WTC11 (cell line): ENCODE results near the gene LRRC23. TPM values are rescaled to one million over a fixed set of nuclear protein-coding genes. Genes with fewer than 3 reads are reported as not detected.

Source experiments
- AR ChIP-seq: fragments of 250-450 bp; sonication (Bioruptor Pico); IDR thresholded peaks from 2 replicates; pipeline ENCODE4 v1.9.0; 2021; ENCODE audit warnings: mild to moderate bottlenecking
- ATF1 ChIP-seq: sonication (generic); formaldehyde crosslinking; IDR thresholded peaks from 2 replicates; pipeline ENCODE4 v1.8.1; 2023; ENCODE audit warnings: mild to moderate bottlenecking, moderate library complexity, missing genetic modification reagents
- ATF3 ChIP-seq: sonication (generic); formaldehyde crosslinking; conservative IDR thresholded peaks from 2 replicates; pipeline ENCODE4 v1.8.1; 2022; ENCODE audit warnings: mild to moderate bottlenecking, missing genetic modification reagents
- ATF6 ChIP-seq: sonication (generic); formaldehyde crosslinking; IDR thresholded peaks from 2 replicates; pipeline ENCODE4 v1.8.1; 2023; ENCODE audit warnings: mild to moderate bottlenecking, missing genetic modification reagents
- FOXP1 ChIP-seq: sonication (generic); formaldehyde crosslinking; IDR thresholded peaks from 2 replicates; pipeline ENCODE4 v1.8.0; 2022; ENCODE audit warnings: missing genetic modification reagents, mild to moderate bottlenecking, moderate library complexity, borderline replicate concordance
- GABPB1 ChIP-seq: sonication (generic); formaldehyde crosslinking; IDR thresholded peaks from 2 replicates; pipeline ENCODE4 v1.8.1; 2023; ENCODE audit warnings: mild to moderate bottlenecking, missing genetic modification reagents
- GRHL2 ChIP-seq: fragments of 250-450 bp; sonication (Bioruptor Pico); IDR thresholded peaks from 2 replicates; pipeline ENCODE4 v1.8.0; 2022; ENCODE audit warnings: mild to moderate bottlenecking, moderate library complexity; ENCODE audit not compliant: insufficient replicate concordance, severe bottlenecking
- MAX ChIP-seq: sonication (generic); formaldehyde crosslinking; IDR thresholded peaks from 2 replicates; pipeline ENCODE4 v1.8.0; 2022; ENCODE audit warnings: mild to moderate bottlenecking, missing genetic modification reagents
- NR1H2 ChIP-seq: sonication (generic); formaldehyde crosslinking; IDR thresholded peaks from 2 replicates; pipeline ENCODE4 v1.9.0; 2021; ENCODE audit warnings: mild to moderate bottlenecking, moderate library complexity, missing genetic modification reagents
- PRDM15 ChIP-seq: sonication (generic); formaldehyde crosslinking; IDR thresholded peaks from 2 replicates; pipeline ENCODE4 v1.8.0; 2022; ENCODE audit warnings: missing genetic modification reagents
- RORB ChIP-seq: fragments of 250-450 bp; sonication (Bioruptor Pico); IDR thresholded peaks from 2 replicates; pipeline ENCODE4 v1.9.0; 2021; ENCODE audit warnings: mild to moderate bottlenecking
- SMAD3 ChIP-seq: sonication (generic); formaldehyde crosslinking; IDR thresholded peaks from 2 replicates; pipeline ENCODE4 v1.8.0; 2022; ENCODE audit warnings: missing genetic modification reagents, mild to moderate bottlenecking, borderline replicate concordance
- SMAD4 ChIP-seq: sonication (generic); formaldehyde crosslinking; IDR thresholded peaks from 2 replicates; pipeline ENCODE4 v1.8.0; 2022; ENCODE audit warnings: mild to moderate bottlenecking, missing genetic modification reagents
- SP1 ChIP-seq: sonication (generic); formaldehyde crosslinking; conservative IDR thresholded peaks from 2 replicates; pipeline ENCODE4 v1.8.1; 2022; ENCODE audit warnings: missing genetic modification reagents
- TEAD1 ChIP-seq: sonication (generic); formaldehyde crosslinking; IDR thresholded peaks from 2 replicates; pipeline ENCODE4 v1.8.0; 2022; ENCODE audit warnings: mild to moderate bottlenecking, missing genetic modification reagents
- TP53 ChIP-seq: sonication (generic); formaldehyde crosslinking; IDR thresholded peaks from 2 replicates; pipeline ENCODE4 v1.8.1; 2023; ENCODE audit warnings: mild to moderate bottlenecking, missing genetic modification reagents
- ZNF219 ChIP-seq: sonication (generic); formaldehyde crosslinking; IDR thresholded peaks from 2 replicates; pipeline ENCODE4 v1.8.0; 2023; ENCODE audit warnings: missing genetic modification reagents, mild to moderate bottlenecking, borderline replicate concordance
- ZNF232 ChIP-seq: sonication (generic); formaldehyde crosslinking; IDR thresholded peaks from 2 replicates; pipeline ENCODE4 v1.8.0; 2022; ENCODE audit warnings: mild to moderate bottlenecking, missing genetic modification reagents
- ZNF671 ChIP-seq: fragments of 250-450 bp; sonication (Bioruptor Pico); IDR thresholded peaks from 2 replicates; pipeline ENCODE4 v1.8.0; 2021; ENCODE audit warnings: mild to moderate bottlenecking
- total RNA-seq: library from RNA; stranded (reverse); gene quantifications from 3 replicates; pipeline ENCODE4 v1.2.3, GENCODE V29; 2021
- TF ChIP-seq, protein P1 (sequence below): fragments of 250-450 bp; sonication (Bioruptor Pico); conservative IDR thresholded peaks from 2 replicates; pipeline ENCODE4 v1.9.0; 2021; ENCODE audit warnings: mild to moderate bottlenecking
- TF ChIP-seq, protein P2 (sequence below): sonication (generic); formaldehyde crosslinking; IDR thresholded peaks from 2 replicates; pipeline ENCODE4 v1.8.0; 2022; ENCODE audit warnings: mild to moderate bottlenecking, missing genetic modification reagents
- TF ChIP-seq, protein P3 (sequence below): fragments of 250-450 bp; sonication (Bioruptor Pico); IDR thresholded peaks from 2 replicates; pipeline ENCODE4 v1.9.0; 2021; ENCODE audit warnings: mild to moderate bottlenecking
- TF ChIP-seq, protein P4 (sequence below): sonication (generic); formaldehyde crosslinking; IDR thresholded peaks from 2 replicates; pipeline ENCODE4 v1.8.1; 2022; ENCODE audit warnings: low read depth, missing genetic modification reagents, borderline replicate concordance

Gene LRRC23
- total RNA-seq, 1 experiment from 2014 or later = 3.1 TPM

- peak; percentile 100 for TF ChIP-seq AR (CRISPR knock-in tag)
- TF ChIP-seq ZNF232 (CRISPR knock-in tag) = peak; percentile 70; the same call in 1 of the 2 replicates
- TF ChIP-seq ATF1 = no peak; the same call in 1 of the 2 replicates
- TF ChIP-seq MAX (CRISPR knock-in tag) = peak; percentile 77
- TF ChIP-seq GRHL2 (CRISPR knock-in tag) = no peak
- peak; percentile 88 for TF ChIP-seq SMAD3 (CRISPR knock-in tag)
- peak; percentile 99 for TF ChIP-seq ZNF671 (CRISPR knock-in tag)
- TF ChIP-seq, protein P1, sequence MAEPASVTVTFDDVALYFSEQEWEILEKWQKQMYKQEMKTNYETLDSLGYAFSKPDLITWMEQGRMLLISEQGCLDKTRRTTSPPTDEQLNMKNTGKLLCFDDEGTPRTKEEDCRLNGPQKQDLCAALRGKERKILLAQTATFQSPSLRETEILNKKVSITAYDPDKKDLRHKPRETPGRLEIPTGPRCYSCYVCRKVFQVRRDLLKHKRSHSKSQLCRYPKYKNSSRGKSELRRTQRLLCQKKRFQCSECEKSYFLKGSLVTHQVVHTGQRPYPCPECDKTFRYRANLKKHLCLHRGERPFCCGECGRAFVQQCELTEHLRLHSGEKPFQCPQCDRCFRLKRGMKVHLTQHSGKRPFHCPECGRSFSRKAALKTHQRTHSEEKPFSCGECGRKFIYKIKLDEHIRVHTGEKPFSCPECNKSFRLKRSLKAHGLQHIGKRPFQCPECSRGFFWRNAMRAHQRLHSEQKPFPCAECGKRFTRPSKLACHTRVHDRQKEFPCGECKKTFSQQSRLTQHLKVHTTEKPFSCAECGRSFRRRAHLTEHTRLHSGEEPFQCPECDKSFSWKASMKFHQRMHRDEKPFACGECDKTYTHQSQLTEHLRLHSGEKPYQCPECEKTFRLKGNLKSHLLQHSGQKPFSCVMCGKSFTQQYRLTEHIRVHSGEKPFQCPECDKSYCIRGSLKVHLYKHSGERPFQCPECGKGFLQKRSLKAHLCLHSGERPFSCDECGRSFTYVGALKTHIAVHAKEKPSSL = peak; percentile 100
- peak; percentile 97 for TF ChIP-seq FOXP1 (CRISPR knock-in tag)
- no peak for TF ChIP-seq ATF6 (CRISPR knock-in tag)
- TF ChIP-seq GABPB1 = no peak
- TF ChIP-seq TEAD1 (CRISPR knock-in tag) = peak; percentile 93
- TF ChIP-seq, protein P2, sequence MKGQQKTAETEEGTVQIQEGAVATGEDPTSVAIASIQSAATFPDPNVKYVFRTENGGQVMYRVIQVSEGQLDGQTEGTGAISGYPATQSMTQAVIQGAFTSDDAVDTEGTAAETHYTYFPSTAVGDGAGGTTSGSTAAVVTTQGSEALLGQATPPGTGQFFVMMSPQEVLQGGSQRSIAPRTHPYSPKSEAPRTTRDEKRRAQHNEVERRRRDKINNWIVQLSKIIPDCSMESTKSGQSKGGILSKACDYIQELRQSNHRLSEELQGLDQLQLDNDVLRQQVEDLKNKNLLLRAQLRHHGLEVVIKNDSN (CRISPR knock-in tag) = peak; percentile 56; the same call in 1 of the 2 replicates
- TF ChIP-seq, protein P3, sequence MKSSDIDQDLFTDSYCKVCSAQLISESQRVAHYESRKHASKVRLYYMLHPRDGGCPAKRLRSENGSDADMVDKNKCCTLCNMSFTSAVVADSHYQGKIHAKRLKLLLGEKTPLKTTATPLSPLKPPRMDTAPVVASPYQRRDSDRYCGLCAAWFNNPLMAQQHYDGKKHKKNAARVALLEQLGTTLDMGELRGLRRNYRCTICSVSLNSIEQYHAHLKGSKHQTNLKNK (CRISPR knock-in tag) = peak; percentile 96
- 0 out of 2 replicates have a peak, but pooled peaks have one; percentile 21 for TF ChIP-seq ZNF219 (CRISPR knock-in tag)
- TF ChIP-seq NR1H2 (CRISPR knock-in tag) = peak; percentile 51; the same call in 1 of the 2 replicates
- TF ChIP-seq, protein P4, sequence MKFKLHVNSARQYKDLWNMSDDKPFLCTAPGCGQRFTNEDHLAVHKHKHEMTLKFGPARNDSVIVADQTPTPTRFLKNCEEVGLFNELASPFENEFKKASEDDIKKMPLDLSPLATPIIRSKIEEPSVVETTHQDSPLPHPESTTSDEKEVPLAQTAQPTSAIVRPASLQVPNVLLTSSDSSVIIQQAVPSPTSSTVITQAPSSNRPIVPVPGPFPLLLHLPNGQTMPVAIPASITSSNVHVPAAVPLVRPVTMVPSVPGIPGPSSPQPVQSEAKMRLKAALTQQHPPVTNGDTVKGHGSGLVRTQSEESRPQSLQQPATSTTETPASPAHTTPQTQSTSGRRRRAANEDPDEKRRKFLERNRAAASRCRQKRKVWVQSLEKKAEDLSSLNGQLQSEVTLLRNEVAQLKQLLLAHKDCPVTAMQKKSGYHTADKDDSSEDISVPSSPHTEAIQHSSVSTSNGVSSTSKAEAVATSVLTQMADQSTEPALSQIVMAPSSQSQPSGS (CRISPR knock-in tag) = peak; percentile 56; the same call in 1 of the 2 replicates
- no peak for TF ChIP-seq ATF3 (CRISPR knock-in tag)
- peak; percentile 52; the same call in 1 of the 2 replicates for TF ChIP-seq PRDM15
- peak; percentile 76 for TF ChIP-seq SP1 (CRISPR knock-in tag)
- peak; percentile 67 for TF ChIP-seq SMAD4 (CRISPR knock-in tag)
- TF ChIP-seq TP53 (CRISPR knock-in tag) = peak; percentile 87
- TF ChIP-seq RORB (CRISPR knock-in tag) = peak; percentile 57
Observed at GRCh38 chr12:6943722-6944380, 39.2 kb downstream of the LRRC23 start, which contains the start of the genes C12orf57 and RNU7-1 (continued).
